Vagina (tissue), 2 donors: Measurements from ENCODE around the gene FMO5. TPM values are rescaled to one million over a fixed set of nuclear protein-coding genes. Genes with fewer than 3 reads are reported as not detected.
"Not testable (repeated sequence)": the region's sequence is repeated elsewhere in the genome, so short reads cannot be mapped to it uniquely, and the experiment has no call there.

Source experiments
- DNase-seq, 2 donors: peaks; one replicate each; pipeline ENCODE4 v3.0.0-alpha.2; 2017; ENCODE audit errors: extremely low spot score in 2 of 2
- H3K27ac ChIP-seq: fragments of 200-600 bp; sonication (generic); one replicate; pipeline ENCODE4 v1.5.1; 2019
- H3K27me3 ChIP-seq: fragments of 200-600 bp; sonication (generic); one replicate; pipeline ENCODE4 v1.5.1; 2019
- H3K36me3 ChIP-seq, 2 donors: fragments of 200-600 bp; sonication (generic); one replicate each; pipeline ENCODE4 v1.5.1; 2017 to 2019
- H3K4me1 ChIP-seq: fragments of 200-600 bp; sonication (generic); one replicate; pipeline ENCODE4 v1.5.1; 2019
- H3K4me3 ChIP-seq, 2 donors: fragments of 200-600 bp; sonication (generic); 1 replicate in 1 of 2; 2 replicates in 1 of 2; pipeline ENCODE4 v1.5.1; 2016 to 2019
- H3K9me3 ChIP-seq: fragments of 200-600 bp; sonication (generic); one replicate; pipeline ENCODE4 v1.5.1; 2019
- CTCF ChIP-seq, 3 experiments: fragments of 450-650 bp in 2 of 3; fragments of 200-600 bp in 1 of 3; sonication (generic) in 1 of 3; IDR thresholded peaks; one replicate each; pipeline ENCODE4 v1.5.1; 2017 to 2019; ENCODE audit warnings: antibody characterized with exemption in 3 of 3, mild to moderate bottlenecking in 2 of 3, moderate library complexity in 2 of 3
- POLR2A ChIP-seq, 2 donors: fragments of 450-650 bp; IDR thresholded peaks; one replicate each; pipeline ENCODE4 v1.6.1; 2017; ENCODE audit warnings: antibody characterized with exemption in 2 of 2, mild to moderate bottlenecking in 2 of 2, moderate library complexity in 2 of 2
- POLR2AphosphoS5 ChIP-seq, 2 donors: sonication (generic); formaldehyde crosslinking; IDR thresholded peaks; one replicate each; pipeline ENCODE4 v1.9.0; 2017; ENCODE audit warnings: antibody characterized with exemption in 2 of 2, mild to moderate bottlenecking in 2 of 2, low read depth in 1 of 2; ENCODE audit not compliant: insufficient read depth in 1 of 2
- intact Hi-C: fragments of 100-400 bp; cut with DNase I; formaldehyde crosslinking; loops from one replicate; pipeline ENCODE4 v1.15.1; 2023
- total RNA-seq: library from RNA; depleted of rRNA; stranded (reverse); fragments of >200 nt; gene quantifications from one replicate; pipeline ENCODE4 v1.2.3, GENCODE V29; 2016

Gene FMO5
- total RNA-seq, 1 donor from 2014 or later, result 3.4 TPM

DNA sequence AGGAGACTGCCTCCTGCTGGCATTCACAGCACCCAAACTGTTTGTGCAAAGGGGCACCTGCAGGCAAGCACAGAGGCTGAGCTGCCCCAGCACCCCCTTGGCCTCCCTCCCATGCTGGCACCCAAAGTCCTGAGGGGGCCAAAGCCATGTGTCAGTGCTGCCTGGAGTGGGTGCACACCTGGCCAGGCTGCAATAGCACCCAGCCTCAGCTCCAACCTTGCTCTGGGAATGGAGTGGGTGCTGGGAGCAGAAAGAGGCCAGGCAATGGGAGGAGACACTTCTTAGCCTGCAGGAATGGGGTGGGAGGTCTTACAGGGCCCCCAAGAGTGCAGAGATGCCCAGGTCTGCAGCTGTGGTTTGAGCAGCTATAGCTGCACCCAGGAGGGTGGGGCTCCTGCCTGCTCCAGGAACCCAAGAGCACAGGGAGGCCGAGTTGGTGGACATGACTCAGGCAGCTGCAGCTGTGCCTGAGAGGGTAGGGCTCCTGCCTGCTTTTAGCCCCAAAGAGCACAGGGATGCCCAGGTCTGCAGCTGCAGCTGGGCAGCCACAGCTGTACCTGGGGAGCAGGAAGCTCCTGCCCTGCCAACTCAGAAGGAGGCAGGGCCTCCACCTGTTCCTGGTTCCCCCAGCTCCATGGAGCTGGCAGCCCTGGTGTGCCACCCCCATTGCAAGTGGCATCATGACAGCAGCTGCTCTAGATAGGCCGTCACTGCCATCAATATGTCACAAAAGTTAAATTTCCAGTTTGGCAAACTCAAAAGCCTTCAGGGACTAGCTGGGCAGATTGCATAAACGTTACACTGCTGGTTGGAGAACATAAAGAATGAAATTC lies 12.0 kb upstream of the FMO5 start:
- Histone ChIP-seq H3K4me1 (no peaks in the 10 kb centered on the region), H3K27ac (no peak overlapping the region), H3K4me3 (no peak overlapping the region), H3K36me3 (no peaks in the 10 kb centered on the region), H3K27me3 (no peaks in the 10 kb centered on the region), H3K9me3 (no peaks in the 10 kb centered on the region)
- no peak for DNase-seq
- intact Hi-C loops, result no loop called here
- TF ChIP-seq POLR2AphosphoS5 (IDR thresholded peaks at IDR 0.05; ENCODE audit: insufficient read depth in 1 of 2, low read depth in 1 of 2) (no peak), CTCF (IDR thresholded peaks at IDR 0.05) (no peak), POLR2A (IDR thresholded peaks at IDR 0.05) (no peak)

- TF ChIP-seq POLR2AphosphoS5 (IDR thresholded peaks at IDR 0.05; ENCODE audit: insufficient read depth in 1 of 2, low read depth in 1 of 2), result no peak
- no peak for DNase-seq
- H3K4me3 ChIP-seq, result no peak overlapping the region
- H3K4me1 ChIP-seq, result no peaks in the 10 kb centered on the region
- intact Hi-C loops, result no loop called here
- no peaks in the 10 kb centered on the region for H3K9me3 ChIP-seq
- no peaks in the 10 kb centered on the region for H3K27me3 ChIP-seq
- no peak overlapping the region for H3K27ac ChIP-seq
- H3K36me3 ChIP-seq, result no peaks in the 10 kb centered on the region
These were observed 11.3 kb upstream of the FMO5 start for GRCh38 chr1:147236448-147236847.

- H3K4me1 ChIP-seq, result no peaks in the 10 kb centered on the region
- H3K36me3 ChIP-seq, result no peaks in the 10 kb centered on the region
- no peaks in the 10 kb centered on the region for H3K27me3 ChIP-seq
- TF ChIP-seq CTCF (IDR thresholded peaks at IDR 0.05) (no peak), POLR2AphosphoS5 (IDR thresholded peaks at IDR 0.05; ENCODE audit: insufficient read depth in 1 of 2, low read depth in 1 of 2) (no peak)
- no peaks in the 10 kb centered on the region for H3K9me3 ChIP-seq
- no peak overlapping the region for H3K4me3 ChIP-seq
- no peak for DNase-seq
- H3K27ac ChIP-seq, result no peak overlapping the region
- intact Hi-C loops, result no loop called here
These were observed 10.7 kb upstream of the FMO5 start for GRCh38 chr1:147235822-147236221.

GRCh38 chr1:147233903-147234302 lies 8.8 kb upstream of the FMO5 start:
- H3K4me1 ChIP-seq, intact Hi-C loops: not testable (repeated sequence)

GRCh38 chr1:147231032-147231431 lies 5.9 kb upstream of the FMO5 start:
- H3K27ac ChIP-seq, H3K4me3 ChIP-seq, H3K4me1 ChIP-seq, H3K27me3 ChIP-seq, intact Hi-C loops, H3K36me3 ChIP-seq, H3K9me3 ChIP-seq, DNase-seq: not testable (repeated sequence)

More at GRCh38 chr1:147233903-147234302, 8.8 kb upstream of the FMO5 start:
- H3K4me3 ChIP-seq, H3K9me3 ChIP-seq, H3K36me3 ChIP-seq, H3K27me3 ChIP-seq, H3K27ac ChIP-seq, DNase-seq: not testable (repeated sequence)

- TF ChIP-seq CTCF (IDR thresholded peaks at IDR 0.05), result no peak
- Histone ChIP-seq H3K9me3 (no peaks in the 10 kb centered on the region), H3K27ac (no peak overlapping the region), H3K4me3 (no peak overlapping the region), H3K27me3 (no peaks in the 10 kb centered on the region), H3K36me3 (no peaks in the 10 kb centered on the region), H3K4me1 (no peaks in the 10 kb centered on the region)
- no peak for DNase-seq
- intact Hi-C loops, result no loop called here
These were observed 1.2 kb downstream of the FMO5 start for GRCh38 chr1:147223740-147224615.
